Loucy (cell line): ENCODE results near the gene FREM1.

Source experiments
- H2AFZ ChIP-seq: fragments of 200-600 bp; sonication (generic); 2 replicates; pipeline ENCODE4 v1.6.0; 2016; ENCODE audit warnings: antibody characterized with exemption, mild to moderate bottlenecking, low read length, moderate library complexity
- H3F3A ChIP-seq: fragments of 200-600 bp; 2 replicates; pipeline ENCODE4 v1.6.0; 2016; ENCODE audit warnings: antibody characterized with exemption, low read depth, mild to moderate bottlenecking
- H3K27me3 ChIP-seq: fragments of 200-600 bp; sonication (generic); 2 replicates; pipeline ENCODE4 v1.6.1; 2014; ENCODE audit warnings: low read length, mild to moderate bottlenecking; ENCODE audit not compliant: insufficient read depth, poor library complexity, severe bottlenecking
- H3K36me3 ChIP-seq: fragments of 200-600 bp; sonication (generic); 2 replicates; pipeline ENCODE4 v1.6.1; 2016; ENCODE audit warnings: low read length; ENCODE audit not compliant: insufficient read depth
- H3K4me1 ChIP-seq: fragments of 200-600 bp; sonication (generic); 2 replicates; pipeline ENCODE4 v1.5.1; 2014; ENCODE audit warnings: low read length, mild to moderate bottlenecking; ENCODE audit not compliant: insufficient read depth, poor library complexity, severe bottlenecking
- H3K4me2 ChIP-seq: fragments of 200-600 bp; sonication (generic); 2 replicates; pipeline ENCODE4 v1.6.0; 2014; ENCODE audit warnings: antibody characterized with exemption, low read length, low read depth, mild to moderate bottlenecking; ENCODE audit not compliant: poor library complexity, severe bottlenecking
- H3K4me3 ChIP-seq: fragments of 200-600 bp; sonication (generic); 2 replicates; pipeline ENCODE4 v1.5.1; 2014; ENCODE audit warnings: low read length, mild to moderate bottlenecking, mixed read lengths; ENCODE audit not compliant: poor library complexity, severe bottlenecking
- H3K79me2 ChIP-seq: fragments of 200-600 bp; sonication (generic); 2 replicates; pipeline ENCODE4 v1.6.1; 2014; ENCODE audit warnings: low read length; ENCODE audit not compliant: insufficient read depth
- H3K9ac ChIP-seq: fragments of 200-600 bp; sonication (generic); 2 replicates; pipeline ENCODE4 v1.6.0; 2014; ENCODE audit warnings: mild to moderate bottlenecking, low read depth, low read length, moderate library complexity; ENCODE audit not compliant: poor library complexity, severe bottlenecking
- H3K9me2 ChIP-seq: fragments of 200-600 bp; sonication (generic); replicated peaks from 2 replicates; pipeline ENCODE4 v1.6.1; 2016; ENCODE audit warnings: low read depth, low read length, mixed read lengths
- H3K9me3 ChIP-seq: fragments of 200-600 bp; sonication (generic); 2 replicates; pipeline ENCODE4 v1.6.1; 2014; ENCODE audit warnings: mild to moderate bottlenecking, antibody characterized with exemption, low read length, low read depth; ENCODE audit not compliant: insufficient read depth
- H4K20me1 ChIP-seq: fragments of 200-600 bp; sonication (generic); 2 replicates; pipeline ENCODE4 v1.6.0; 2014; ENCODE audit warnings: antibody characterized with exemption, low read length, mild to moderate bottlenecking; ENCODE audit not compliant: insufficient read depth, poor library complexity, severe bottlenecking
- CTCF ChIP-seq: fragments of 200-600 bp; sonication (generic); conservative IDR thresholded peaks from 2 replicates; pipeline ENCODE4 v1.5.1; 2014; ENCODE audit warnings: mild to moderate bottlenecking, antibody characterized with exemption, low read length
- EZH2phosphoT487 ChIP-seq: fragments of 200-600 bp; IDR thresholded peaks from 2 replicates; pipeline ENCODE4 v1.6.1; 2018; ENCODE audit warnings: antibody characterized with exemption, mild to moderate bottlenecking, moderate library complexity, borderline replicate concordance

FREM1 gene

DNA sequence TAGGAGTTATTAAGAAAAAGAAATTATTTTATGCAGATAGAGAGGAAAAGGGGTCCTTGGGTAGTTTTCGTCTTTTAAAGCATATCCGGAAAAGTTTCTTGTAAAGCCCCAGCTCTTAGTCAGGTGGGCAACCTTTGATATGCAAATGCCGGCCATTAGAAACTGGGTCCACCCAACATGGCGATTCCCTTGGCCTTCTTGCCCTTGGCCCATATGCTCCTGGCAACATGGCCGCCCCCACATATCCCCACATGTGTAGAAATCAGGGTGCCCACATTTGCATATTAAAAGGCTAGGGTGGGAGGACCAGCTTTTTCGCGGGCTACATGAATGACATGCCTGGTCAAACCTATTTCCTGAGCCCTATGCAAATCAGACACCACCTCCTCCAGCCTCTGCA is 73.3 kb downstream of the FREM1 start:
- Histone ChIP-seq H3F3A (no peaks in the 10 kb centered on the region), H3K4me1 (no peaks in the 10 kb centered on the region), H3K4me2 (no peak overlapping the region), H3K27me3 (no peaks in the 10 kb centered on the region), H2AFZ (no peak overlapping the region), H3K4me3 (no peak overlapping the region), H3K9me2 (no peaks in the 10 kb centered on the region), H3K9ac (no peak overlapping the region), H4K20me1 (no peaks in the 10 kb centered on the region), H3K36me3 (no peaks in the 10 kb centered on the region), H3K9me3 (no peaks in the 10 kb centered on the region), H3K79me2 (no peaks in the 10 kb centered on the region)
- TF ChIP-seq EZH2phosphoT487, result no peak
- no peak for TF ChIP-seq CTCF

- TF ChIP-seq EZH2phosphoT487, result no peak
- no peak for TF ChIP-seq CTCF
- Histone ChIP-seq H3K9me2 (no peaks in the 10 kb centered on the region), H3K36me3 (no peaks in the 10 kb centered on the region), H3K4me3 (no peak overlapping the region), H4K20me1 (no peaks in the 10 kb centered on the region), H3K9me3 (no peaks in the 10 kb centered on the region), H3K79me2 (no peaks in the 10 kb centered on the region), H3K4me1 (no peaks in the 10 kb centered on the region), H3K27me3 (no peaks in the 10 kb centered on the region), H2AFZ (no peak overlapping the region), H3F3A (no peaks in the 10 kb centered on the region), H3K9ac (no peak overlapping the region), H3K4me2 (no peak overlapping the region)
These were observed 78.6 kb downstream of the FREM1 start for GRCh38 chr9:14831661-14832060.

- Histone ChIP-seq H3K36me3 (no peaks in the 10 kb centered on the region), H3F3A (no peaks in the 10 kb centered on the region), H3K79me2 (no peaks in the 10 kb centered on the region), H3K27me3 (no peaks in the 10 kb centered on the region), H2AFZ (no peak overlapping the region), H3K4me3 (no peak overlapping the region), H4K20me1 (no peaks in the 10 kb centered on the region), H3K9ac (no peak overlapping the region), H3K9me2 (no peaks in the 10 kb centered on the region), H3K4me2 (no peak overlapping the region), H3K9me3 (no peaks in the 10 kb centered on the region), H3K4me1 (no peaks in the 10 kb centered on the region)
- TF ChIP-seq EZH2phosphoT487, result no peak
- no peak for TF ChIP-seq CTCF
These were observed 79.2 kb downstream of the FREM1 start for GRCh38 chr9:14831074-14831473.
